GM21360 (cell line): ENCODE measurements around the gene ATP2B2.

Experiments used
- ATAC-seq: cut with Tn5 transposase; IDR thresholded peaks from one replicate; pipeline ENCODE4 v1.9.1; 2021; ENCODE audit warnings: mild to moderate bottlenecking, moderate library complexity; ENCODE audit not compliant: unreplicated experiment

Gene ATP2B2

GRCh38 chr3:10368512-10368911, 136.9 kb downstream of the ATP2B2 start:
- ATAC-seq, result no peak

- ATAC-seq, result no peak
Measured at GRCh38 chr3:10367506-10367905, 137.9 kb downstream of the ATP2B2 start.

GRCh38 chr3:10366651-10367101, 138.7 kb downstream of the ATP2B2 start:
- ATAC-seq, result no peak

GRCh38 chr3:10365791-10366190, 139.6 kb downstream of the ATP2B2 start:
- ATAC-seq, result no peak

GRCh38 chr3:10365316-10365715, 140.1 kb downstream of the ATP2B2 start:
- no peak for ATAC-seq

GRCh38 chr3:10364806-10365205, 140.6 kb downstream of the ATP2B2 start:
- ATAC-seq, result no peak

- ATAC-seq, result no peak
Measured at GRCh38 chr3:10363935-10364334, 141.5 kb downstream of the ATP2B2 start.

GRCh38 chr3:10361375-10361774, 144.0 kb downstream of the ATP2B2 start:
- no peak for ATAC-seq

GRCh38 chr3:10360478-10360877, 144.9 kb downstream of the ATP2B2 start:
- ATAC-seq, result no peak

GRCh38 chr3:10359761-10360161, 145.6 kb downstream of the ATP2B2 start:
- ATAC-seq, result no peak

GRCh38 chr3:10358309-10358980, 146.9 kb downstream of the ATP2B2 start:
- no peak for ATAC-seq

- no peak for ATAC-seq
Measured at GRCh38 chr3:10357592-10358308, 147.6 kb downstream of the ATP2B2 start.

GRCh38 chr3:10357095-10357494, 148.3 kb downstream of the ATP2B2 start:
- no peak for ATAC-seq

GRCh38 chr3:10356461-10356981, 148.9 kb downstream of the ATP2B2 start:
- no peak for ATAC-seq

GRCh38 chr3:10354361-10355015, 150.9 kb downstream of the ATP2B2 start:
- ATAC-seq, result no peak

GRCh38 chr3:10353661-10354360, 151.6 kb downstream of the ATP2B2 start:
- no peak for ATAC-seq

GRCh38 chr3:10353160-10353559, 152.2 kb downstream of the ATP2B2 start:
- no peak for ATAC-seq

GRCh38 chr3:10352146-10352911, 153.1 kb downstream of the ATP2B2 start:
- no peak for ATAC-seq

GRCh38 chr3:10351013-10351735, 154.2 kb downstream of the ATP2B2 start:
- ATAC-seq, result no peak
